Measurements from ENCODE around the gene ELMO1.

The ELMO1 gene

DNA sequence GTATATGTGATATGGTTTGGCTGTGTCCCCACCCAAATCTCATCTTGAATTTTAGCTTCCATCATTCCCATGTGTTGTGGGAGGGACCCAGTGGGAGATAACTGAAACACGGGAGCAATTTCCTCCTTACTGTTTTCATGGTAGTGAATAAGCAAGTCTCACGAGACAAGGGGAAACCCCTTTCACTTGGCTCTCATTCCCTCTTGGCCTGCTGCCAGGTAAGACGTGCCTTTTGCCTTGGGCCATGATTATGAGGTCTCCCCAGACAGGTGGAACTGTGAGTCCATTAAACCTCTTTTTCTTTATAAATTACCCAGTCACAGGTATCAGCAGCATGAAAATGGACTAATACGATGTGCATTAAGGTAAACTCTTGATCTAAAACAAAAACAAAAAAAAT is 367.2 kb downstream of the ELMO1 start:
- Histone ChIP-seq H3K79me2 (ENCODE audit: control insufficient read depth, insufficient read depth, low read length, unreplicated experiment) (no peaks in the 10 kb centered on the region), H3K36me3 (ENCODE audit: insufficient read depth, low read length) (no peaks in the 10 kb centered on the region), H3K4me3 (ENCODE audit: low read depth, low read length) (no peak overlapping the region), H3K4me1 (ENCODE audit: control insufficient read depth, insufficient read depth, low read length, unreplicated experiment) (no peaks in the 10 kb centered on the region), H3K27ac (ENCODE audit: low read depth, low read length) (no peak overlapping the region), H3K27me3 (ENCODE audit: insufficient read depth, low read length) (no peaks in the 10 kb centered on the region), H2AFZ (ENCODE audit: low read length, unreplicated experiment) (no peak overlapping the region)

DNA sequence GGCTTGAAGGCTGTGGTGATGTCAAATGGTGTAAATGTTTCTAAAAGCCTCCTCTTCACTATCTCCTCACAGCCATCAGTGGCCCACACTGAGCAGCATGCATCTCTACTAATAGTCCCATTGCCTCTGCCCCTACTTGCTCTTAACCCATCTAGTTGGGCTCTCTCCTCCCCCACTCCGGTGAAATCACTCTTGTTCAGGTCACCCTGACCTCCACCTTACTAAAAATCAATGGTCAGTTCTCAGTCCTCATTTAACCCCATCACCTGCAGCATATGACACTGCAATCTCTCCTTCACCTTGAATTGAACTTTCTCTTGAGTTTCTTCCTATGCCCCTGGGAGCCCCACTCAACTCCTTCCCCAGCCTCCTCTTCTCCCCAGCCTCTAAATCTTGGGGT is 369.2 kb downstream of the ELMO1 start:
- H3K4me1 ChIP-seq (ENCODE audit: control insufficient read depth, insufficient read depth, low read length, unreplicated experiment): no peaks in the 10 kb centered on the region
- H3K79me2 ChIP-seq (ENCODE audit: control insufficient read depth, insufficient read depth, low read length, unreplicated experiment): no peaks in the 10 kb centered on the region
- no peak overlapping the region for H3K4me3 ChIP-seq (ENCODE audit: low read depth, low read length)
- H3K36me3 ChIP-seq (ENCODE audit: insufficient read depth, low read length): no peaks in the 10 kb centered on the region
- H3K27me3 ChIP-seq (ENCODE audit: insufficient read depth, low read length): no peaks in the 10 kb centered on the region
- H3K27ac ChIP-seq (ENCODE audit: low read depth, low read length): no peak overlapping the region
- no peak overlapping the region for H2AFZ ChIP-seq (ENCODE audit: low read length, unreplicated experiment)

DNA sequence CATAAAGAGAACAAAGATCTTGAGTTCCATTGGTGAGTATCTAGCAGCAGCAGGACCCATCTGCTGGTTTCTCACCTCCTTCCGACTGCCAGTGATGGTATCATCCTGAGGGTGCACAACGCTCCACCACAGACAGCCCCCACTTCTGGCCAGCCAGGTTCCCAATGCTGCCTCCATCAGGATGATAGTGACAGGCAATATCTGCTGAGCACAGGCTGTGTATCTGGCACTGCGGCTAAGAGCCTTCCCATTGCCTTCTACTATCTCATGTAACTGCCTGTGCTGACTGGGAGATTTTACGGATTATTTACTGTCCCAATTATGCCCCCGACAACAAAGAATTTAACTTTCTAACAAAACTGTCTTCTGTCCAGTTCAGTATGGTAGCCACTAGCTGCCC is 372.0 kb downstream of the ELMO1 start:
- Histone ChIP-seq H3K4me3 (ENCODE audit: low read depth, low read length) (no peak overlapping the region), H3K27me3 (ENCODE audit: insufficient read depth, low read length) (no peaks in the 10 kb centered on the region), H2AFZ (ENCODE audit: low read length, unreplicated experiment) (no peak overlapping the region), H3K27ac (ENCODE audit: low read depth, low read length) (no peak overlapping the region), H3K4me1 (ENCODE audit: control insufficient read depth, insufficient read depth, low read length, unreplicated experiment) (no peaks in the 10 kb centered on the region), H3K79me2 (ENCODE audit: control insufficient read depth, insufficient read depth, low read length, unreplicated experiment) (no peaks in the 10 kb centered on the region), H3K36me3 (ENCODE audit: insufficient read depth, low read length) (no peaks in the 10 kb centered on the region)

DNA sequence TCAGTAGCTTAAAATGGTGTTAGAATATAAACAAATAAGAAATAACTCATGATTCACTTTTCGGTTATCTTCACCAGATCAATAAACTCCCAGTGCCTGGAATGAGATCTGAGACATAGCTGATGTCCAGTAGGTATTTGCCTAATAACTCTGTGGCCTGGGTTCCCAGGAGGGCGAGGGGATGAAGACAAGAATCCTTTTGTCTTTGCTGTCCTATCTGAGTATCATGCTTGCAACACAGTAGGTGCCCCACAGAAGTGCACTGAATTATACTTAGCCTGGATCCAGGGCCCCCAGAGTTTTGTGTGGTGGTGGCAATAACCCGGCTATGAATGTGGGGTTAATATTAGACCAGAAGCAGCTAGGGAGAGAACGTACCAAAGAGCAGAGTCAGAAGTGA is 374.3 kb downstream of the ELMO1 start:
- H3K27me3 ChIP-seq (ENCODE audit: insufficient read depth, low read length): no peaks in the 10 kb centered on the region
- H3K36me3 ChIP-seq (ENCODE audit: insufficient read depth, low read length): no peaks in the 10 kb centered on the region
- H3K27ac ChIP-seq (ENCODE audit: low read depth, low read length): no peak overlapping the region
- H3K4me3 ChIP-seq (ENCODE audit: low read depth, low read length): no peak overlapping the region
- H3K4me1 ChIP-seq (ENCODE audit: control insufficient read depth, insufficient read depth, low read length, unreplicated experiment): no peaks in the 10 kb centered on the region
- no peak overlapping the region for H2AFZ ChIP-seq (ENCODE audit: low read length, unreplicated experiment)
- H3K79me2 ChIP-seq (ENCODE audit: control insufficient read depth, insufficient read depth, low read length, unreplicated experiment): no peaks in the 10 kb centered on the region

DNA sequence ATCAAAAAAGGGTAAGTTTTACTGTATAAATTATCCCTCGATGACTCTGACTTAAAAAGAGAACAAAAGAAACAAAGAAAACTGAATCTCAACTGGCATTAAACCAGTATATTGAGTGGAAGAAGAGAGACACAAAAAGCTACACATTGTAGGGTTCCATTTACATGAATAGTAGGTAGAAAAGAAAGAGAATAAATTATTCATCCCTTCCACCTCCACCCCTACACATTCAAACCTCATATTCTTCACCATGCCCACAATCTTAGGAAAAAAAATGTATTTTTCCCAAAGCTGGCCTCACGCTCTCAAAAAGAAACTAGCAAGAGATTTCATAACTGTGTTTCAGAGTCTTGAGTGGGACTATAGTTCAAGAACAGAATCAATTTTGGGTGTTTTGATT is 377.5 kb downstream of the ELMO1 start:
- H2AFZ ChIP-seq (ENCODE audit: low read length, unreplicated experiment): no peak overlapping the region
- H3K4me1 ChIP-seq (ENCODE audit: control insufficient read depth, insufficient read depth, low read length, unreplicated experiment): no peaks in the 10 kb centered on the region
- no peak overlapping the region for H3K4me3 ChIP-seq (ENCODE audit: low read depth, low read length)
- no peaks in the 10 kb centered on the region for H3K27me3 ChIP-seq (ENCODE audit: insufficient read depth, low read length)
- H3K36me3 ChIP-seq (ENCODE audit: insufficient read depth, low read length): no peaks in the 10 kb centered on the region
- no peaks in the 10 kb centered on the region for H3K79me2 ChIP-seq (ENCODE audit: control insufficient read depth, insufficient read depth, low read length, unreplicated experiment)
- H3K27ac ChIP-seq (ENCODE audit: low read depth, low read length): no peak overlapping the region

DNA sequence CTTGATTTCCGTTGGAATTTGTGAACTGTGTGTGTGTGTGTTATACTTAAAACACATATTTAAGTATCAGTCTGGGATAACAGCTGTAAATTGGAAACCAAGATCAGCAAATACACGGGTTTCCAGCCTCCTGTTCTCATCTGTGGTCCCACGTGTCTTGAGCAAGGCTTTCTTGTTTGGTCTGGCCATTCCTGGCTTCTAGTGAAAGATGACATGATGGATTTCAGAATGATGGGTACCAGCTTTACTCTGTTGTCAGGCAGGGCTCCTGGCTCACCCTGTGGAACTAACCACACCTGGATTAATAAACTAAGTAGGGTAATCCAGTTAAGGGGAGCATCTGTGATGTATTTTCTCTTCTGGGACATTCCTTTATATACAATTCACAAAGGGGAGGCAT is 378.2 kb downstream of the ELMO1 start:
- Histone ChIP-seq H3K36me3 (ENCODE audit: insufficient read depth, low read length) (no peaks in the 10 kb centered on the region), H2AFZ (ENCODE audit: low read length, unreplicated experiment) (no peak overlapping the region), H3K27ac (ENCODE audit: low read depth, low read length) (no peak overlapping the region), H3K27me3 (ENCODE audit: insufficient read depth, low read length) (no peaks in the 10 kb centered on the region), H3K4me3 (ENCODE audit: low read depth, low read length) (no peak overlapping the region), H3K79me2 (ENCODE audit: control insufficient read depth, insufficient read depth, low read length, unreplicated experiment) (no peaks in the 10 kb centered on the region), H3K4me1 (ENCODE audit: control insufficient read depth, insufficient read depth, low read length, unreplicated experiment) (no peaks in the 10 kb centered on the region)

DNA sequence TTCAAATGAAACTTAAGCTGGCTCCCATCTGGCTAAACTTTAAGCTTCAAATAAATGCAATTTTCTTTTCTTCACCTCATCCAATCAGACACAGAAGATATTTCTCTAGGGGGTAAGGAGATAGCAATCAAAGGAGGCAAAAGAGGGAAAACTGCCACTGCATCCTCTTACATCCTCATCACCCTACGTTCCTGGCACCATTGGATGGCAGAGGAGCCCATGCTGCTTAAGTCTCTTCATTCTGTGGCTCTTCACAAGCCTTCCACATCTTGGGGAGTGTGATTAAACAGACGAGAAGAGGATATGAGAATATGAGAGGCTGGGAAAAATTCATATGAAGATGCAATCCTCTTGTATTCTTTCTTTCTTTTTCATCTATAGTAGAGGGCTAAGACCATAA is 378.6 kb downstream of the ELMO1 start:
- Histone ChIP-seq H3K79me2 (ENCODE audit: control insufficient read depth, insufficient read depth, low read length, unreplicated experiment) (no peaks in the 10 kb centered on the region), H3K27me3 (ENCODE audit: insufficient read depth, low read length) (no peaks in the 10 kb centered on the region), H3K4me3 (ENCODE audit: low read depth, low read length) (no peak overlapping the region), H3K27ac (ENCODE audit: low read depth, low read length) (no peak overlapping the region), H3K36me3 (ENCODE audit: insufficient read depth, low read length) (no peaks in the 10 kb centered on the region), H2AFZ (ENCODE audit: low read length, unreplicated experiment) (no peak overlapping the region), H3K4me1 (ENCODE audit: control insufficient read depth, insufficient read depth, low read length, unreplicated experiment) (no peaks in the 10 kb centered on the region)

DNA sequence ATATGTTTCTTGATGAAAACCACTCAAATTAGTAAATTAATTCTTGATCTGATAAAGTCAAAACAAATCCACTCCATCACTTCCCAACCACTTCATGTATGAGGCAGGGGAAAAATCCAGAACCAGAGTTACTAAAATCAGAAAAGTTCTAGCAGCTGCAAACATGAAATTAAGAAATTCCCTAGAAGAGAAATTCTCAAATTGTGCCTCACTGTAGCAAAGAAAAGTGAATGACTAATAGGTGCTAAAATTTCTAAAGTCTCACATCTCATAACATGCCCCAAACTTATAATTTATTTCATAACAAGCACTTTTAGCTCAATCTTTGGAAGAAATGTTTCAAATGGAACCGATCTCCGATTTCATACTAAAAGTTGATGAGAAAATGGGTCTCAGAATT is 379.3 kb downstream of the ELMO1 start:
- H3K36me3 ChIP-seq (ENCODE audit: insufficient read depth, low read length): no peaks in the 10 kb centered on the region
- no peak overlapping the region for H3K27ac ChIP-seq (ENCODE audit: low read depth, low read length)
- no peak overlapping the region for H2AFZ ChIP-seq (ENCODE audit: low read length, unreplicated experiment)
- no peak overlapping the region for H3K4me3 ChIP-seq (ENCODE audit: low read depth, low read length)
- no peaks in the 10 kb centered on the region for H3K27me3 ChIP-seq (ENCODE audit: insufficient read depth, low read length)
- no peaks in the 10 kb centered on the region for H3K79me2 ChIP-seq (ENCODE audit: control insufficient read depth, insufficient read depth, low read length, unreplicated experiment)
- no peaks in the 10 kb centered on the region for H3K4me1 ChIP-seq (ENCODE audit: control insufficient read depth, insufficient read depth, low read length, unreplicated experiment)

DNA sequence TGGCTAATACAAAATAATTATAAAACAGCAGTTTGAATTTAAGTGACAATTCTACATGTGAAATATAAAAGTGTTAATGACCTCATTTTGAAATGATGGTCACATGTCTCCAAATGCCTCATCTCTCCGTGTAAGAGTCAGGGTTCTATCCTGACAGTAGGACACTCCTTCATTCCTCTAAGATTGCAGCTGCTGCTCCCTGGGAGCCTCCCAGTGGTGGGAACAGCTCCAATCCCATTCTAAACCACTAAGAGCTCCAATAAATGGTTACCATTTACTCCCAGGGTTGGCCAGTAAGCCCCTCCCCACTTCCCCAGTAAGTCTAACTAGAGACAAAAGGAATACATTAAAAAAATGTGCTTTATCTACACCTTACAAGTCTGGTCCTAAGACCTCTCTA is 379.8 kb downstream of the ELMO1 start:
- Histone ChIP-seq H2AFZ (ENCODE audit: low read length, unreplicated experiment) (no peak overlapping the region), H3K4me3 (ENCODE audit: low read depth, low read length) (no peak overlapping the region), H3K27ac (ENCODE audit: low read depth, low read length) (no peak overlapping the region), H3K4me1 (ENCODE audit: control insufficient read depth, insufficient read depth, low read length, unreplicated experiment) (no peaks in the 10 kb centered on the region), H3K27me3 (ENCODE audit: insufficient read depth, low read length) (no peaks in the 10 kb centered on the region), H3K36me3 (ENCODE audit: insufficient read depth, low read length) (no peaks in the 10 kb centered on the region), H3K79me2 (ENCODE audit: control insufficient read depth, insufficient read depth, low read length, unreplicated experiment) (no peaks in the 10 kb centered on the region)

DNA sequence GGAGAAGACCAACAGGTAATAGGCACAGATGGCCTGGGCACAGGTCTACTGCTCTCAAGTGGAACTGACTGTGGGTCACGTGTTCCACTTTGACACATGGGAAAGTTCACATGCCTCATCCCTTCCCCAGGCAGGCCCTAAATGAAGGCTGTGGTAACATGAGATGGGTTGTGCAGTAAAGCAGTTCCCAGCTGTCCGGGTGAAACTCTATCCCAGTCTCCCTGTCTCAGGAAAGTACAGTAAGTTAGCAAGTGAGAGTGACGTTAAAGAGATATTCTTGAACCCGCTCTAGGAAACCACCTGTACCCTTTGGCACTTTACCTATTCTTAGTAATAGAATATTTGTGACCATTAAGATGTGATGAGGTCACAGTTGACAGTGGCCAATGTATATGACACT is 380.6 kb downstream of the ELMO1 start:
- H3K79me2 ChIP-seq (ENCODE audit: control insufficient read depth, insufficient read depth, low read length, unreplicated experiment): no peaks in the 10 kb centered on the region
- no peaks in the 10 kb centered on the region for H3K4me1 ChIP-seq (ENCODE audit: control insufficient read depth, insufficient read depth, low read length, unreplicated experiment)
- H3K4me3 ChIP-seq (ENCODE audit: low read depth, low read length): no peak overlapping the region
- no peaks in the 10 kb centered on the region for H3K36me3 ChIP-seq (ENCODE audit: insufficient read depth, low read length)
- no peaks in the 10 kb centered on the region for H3K27me3 ChIP-seq (ENCODE audit: insufficient read depth, low read length)
- no peak overlapping the region for H2AFZ ChIP-seq (ENCODE audit: low read length, unreplicated experiment)
- H3K27ac ChIP-seq (ENCODE audit: low read depth, low read length): no peak overlapping the region

DNA sequence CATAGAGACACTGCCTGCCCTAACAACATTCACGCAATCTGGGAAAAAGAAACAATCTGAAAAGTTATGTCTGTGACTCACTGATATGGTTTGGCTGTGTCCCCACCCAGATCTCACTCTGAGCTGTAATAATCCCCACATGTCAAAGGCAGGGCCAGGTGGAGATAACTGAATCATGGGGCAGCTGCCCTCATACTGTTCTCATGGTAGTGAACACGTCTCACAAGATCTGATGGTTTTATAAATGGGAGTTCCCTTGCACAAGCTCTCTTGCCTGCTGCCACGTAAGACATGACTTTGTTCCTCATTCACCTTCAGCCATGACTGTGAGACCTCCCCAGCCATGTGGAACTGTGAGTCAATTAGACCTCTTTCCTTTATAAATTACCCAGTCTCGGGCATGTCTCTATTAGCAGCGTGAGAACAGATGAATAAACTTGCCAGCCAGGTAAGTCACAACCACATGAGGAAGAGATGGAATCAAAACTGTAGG is 382.8 kb downstream of the ELMO1 start:
- H3K27me3 ChIP-seq (ENCODE audit: insufficient read depth, low read length): no peaks in the 10 kb centered on the region
- H3K4me3 ChIP-seq (ENCODE audit: low read depth, low read length): no peak overlapping the region
- no peak overlapping the region for H2AFZ ChIP-seq (ENCODE audit: low read length, unreplicated experiment)
- no peaks in the 10 kb centered on the region for H3K4me1 ChIP-seq (ENCODE audit: control insufficient read depth, insufficient read depth, low read length, unreplicated experiment)
- H3K36me3 ChIP-seq (ENCODE audit: insufficient read depth, low read length): no peaks in the 10 kb centered on the region
- H3K27ac ChIP-seq (ENCODE audit: low read depth, low read length): no peak overlapping the region
- H3K79me2 ChIP-seq (ENCODE audit: control insufficient read depth, insufficient read depth, low read length, unreplicated experiment): no peaks in the 10 kb centered on the region

DNA sequence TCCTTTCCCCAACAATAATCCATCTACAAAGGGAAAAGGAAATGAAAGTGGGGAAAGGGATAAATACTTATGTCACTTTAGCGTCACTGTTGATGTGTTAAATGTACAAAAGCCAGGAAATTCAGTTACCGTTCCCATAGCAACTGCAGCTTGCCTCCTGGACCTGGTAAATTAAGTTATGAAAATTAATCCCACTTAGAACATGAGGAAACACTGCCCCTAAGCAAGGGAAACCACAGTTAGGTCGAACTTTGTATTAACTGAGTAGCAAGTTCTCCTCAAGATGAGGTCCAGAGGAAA is 386.2 kb downstream of the ELMO1 start:
- Histone ChIP-seq H3K27ac (ENCODE audit: low read depth, low read length) (no peak overlapping the region), H3K4me1 (ENCODE audit: control insufficient read depth, insufficient read depth, low read length, unreplicated experiment) (no peaks in the 10 kb centered on the region), H3K4me3 (ENCODE audit: low read depth, low read length) (no peak overlapping the region), H3K79me2 (ENCODE audit: control insufficient read depth, insufficient read depth, low read length, unreplicated experiment) (no peaks in the 10 kb centered on the region), H3K36me3 (ENCODE audit: insufficient read depth, low read length) (no peaks in the 10 kb centered on the region), H2AFZ (ENCODE audit: low read length, unreplicated experiment) (no peak overlapping the region), H3K27me3 (ENCODE audit: insufficient read depth, low read length) (no peaks in the 10 kb centered on the region; the same call in 1 of the 2 replicates)
